Smooth muscle cell (in vitro differentiated cells): ENCODE data around the gene CLINT1. TPM values are rescaled to one million over a fixed set of nuclear protein-coding genes. Genes with fewer than 3 reads are reported as not detected.

ENCODE experiments used
- DNase-seq: peaks from one replicate; lab custom pipeline; 2025; ENCODE audit not compliant: unreplicated experiment; lab: John Stamatoyannopoulos, UW
- H2AFZ ChIP-seq: fragments of 200-600 bp; sonication (generic); 2 replicates; pipeline ENCODE4 v1.6.0; 2016; ENCODE audit warnings: antibody characterized with exemption, low read depth, mild to moderate bottlenecking
- H3F3A ChIP-seq: fragments of 200-600 bp; sonication (generic); 2 replicates; pipeline ENCODE4 v1.6.0; 2017; ENCODE audit warnings: antibody characterized with exemption, low read depth
- H3K27ac ChIP-seq: fragments of 200-600 bp; sonication (generic); 2 replicates; pipeline ENCODE4 v1.5.1; 2016; ENCODE audit warnings: low read depth, mild to moderate bottlenecking
- H3K27me3 ChIP-seq: fragments of 200-600 bp; sonication (generic); 2 replicates; pipeline ENCODE4 v1.6.1; 2016; ENCODE audit warnings: low read depth, mild to moderate bottlenecking
- H3K36me3 ChIP-seq: fragments of 200-600 bp; sonication (generic); 2 replicates; pipeline ENCODE4 v1.5.1; 2016; ENCODE audit warnings: low read depth
- H3K4me1 ChIP-seq: fragments of 200-600 bp; sonication (generic); 2 replicates; pipeline ENCODE4 v1.5.1; 2016; ENCODE audit warnings: low read depth
- H3K4me2 ChIP-seq: fragments of 200-600 bp; sonication (generic); 2 replicates; pipeline ENCODE4 v1.6.0; 2016; ENCODE audit warnings: mild to moderate bottlenecking
- H3K4me3 ChIP-seq: fragments of 200-600 bp; sonication (generic); 2 replicates; pipeline ENCODE4 v1.5.1; 2016; ENCODE audit warnings: mild to moderate bottlenecking
- H3K79me2 ChIP-seq: fragments of 200-600 bp; sonication (generic); 2 replicates; pipeline ENCODE4 v1.6.0; 2016; ENCODE audit warnings: low read depth, mild to moderate bottlenecking
- H3K9ac ChIP-seq: fragments of 200-600 bp; sonication (generic); 2 replicates; pipeline ENCODE4 v1.6.0; 2016; ENCODE audit warnings: low read depth
- H3K9me3 ChIP-seq: fragments of 200-600 bp; sonication (generic); replicated peaks from 2 replicates; pipeline ENCODE4 v1.5.1; 2016; ENCODE audit warnings: low read depth
- H4K20me1 ChIP-seq: fragments of 200-600 bp; sonication (generic); 2 replicates; pipeline ENCODE4 v1.6.0; 2016; ENCODE audit warnings: low read depth
- CTCF ChIP-seq: fragments of 200-600 bp; sonication (generic); IDR thresholded peaks from 2 replicates; pipeline ENCODE4 v1.5.1; 2017; ENCODE audit warnings: borderline replicate concordance, mild to moderate bottlenecking, antibody characterized with exemption; ENCODE audit not compliant: insufficient read depth, poor library complexity, severe bottlenecking
- WGBS: methylation state at CpG from one replicate; pipeline ENCODE4 v1.1.7; 2016; ENCODE audit warnings: low lambda C conversion rate; 5-methylcytosine and 5-hydroxymethylcytosine counted together
- polyA plus RNA-seq: library from polyadenylated mRNA; unstranded; fragments of >200 nt; fragmentation: Nextera tagmentation; extraction: Ambion mirVana; gene quantifications from 2 replicates; pipeline ENCODE4 v1.2.1, GENCODE V29; 2016
- total RNA-seq: library from RNA; depleted of rRNA; stranded (reverse); fragments of >200 nt; gene quantifications from 2 replicates; pipeline ENCODE4 v1.2.3, GENCODE V29; 2014

CLINT1 gene
- total and polyA plus RNA-seq, 2 experiments from 2014 or later = 63.5 to 83.9 TPM

- no peak overlapping the region for H3K4me2 ChIP-seq
- TF ChIP-seq CTCF = no peak
- WGBS = 96% methylated on average over 7 of the region's 7 CpGs
- no peak overlapping the region for H3K4me3 ChIP-seq
- no peak overlapping the region for H2AFZ ChIP-seq
- peaks cover 5% of the 10 kb centered on the region for H3K4me1 ChIP-seq
- H4K20me1 ChIP-seq = no peaks in the 10 kb centered on the region
- no peaks in the 10 kb centered on the region for H3K36me3 ChIP-seq
- H3K79me2 ChIP-seq = no peaks in the 10 kb centered on the region
- H3K27me3 ChIP-seq = no peaks in the 10 kb centered on the region
- H3K27ac ChIP-seq = no peak overlapping the region
- DNase-seq = no peak
- H3F3A ChIP-seq = no peaks in the 10 kb centered on the region
- H3K9ac ChIP-seq = no peak overlapping the region
- no peaks in the 10 kb centered on the region for H3K9me3 ChIP-seq
Measured at GRCh38 chr5:157766442-157766841, 92.5 kb downstream of the CLINT1 start.

GRCh38 chr5:157764531-157764930, 94.4 kb downstream of the CLINT1 start:
- Histone ChIP-seq H3K4me1 (peaks cover 5% of the 10 kb centered on the region), H3K36me3 (no peaks in the 10 kb centered on the region), H3K4me2 (no peak overlapping the region), H3K9ac (no peak overlapping the region), H3K9me3 (no peaks in the 10 kb centered on the region), H3K79me2 (no peaks in the 10 kb centered on the region), H3K27me3 (no peaks in the 10 kb centered on the region), H3K27ac (no peak overlapping the region), H4K20me1 (no peaks in the 10 kb centered on the region), H3K4me3 (no peak overlapping the region), H2AFZ (no peak overlapping the region), H3F3A (no peaks in the 10 kb centered on the region)
- no peak for TF ChIP-seq CTCF
- WGBS = 95% methylated on average over 6 of the region's 6 CpGs
- DNase-seq = no peak

- 47% methylated on average over 10 of the region's 10 CpGs for WGBS
- Histone ChIP-seq H4K20me1 (no peaks in the 10 kb centered on the region), H3K9ac (no peak overlapping the region), H3K27me3 (no peaks in the 10 kb centered on the region), H3K4me1 (peaks cover 5% of the 10 kb centered on the region), H2AFZ (no peak overlapping the region), H3K79me2 (no peaks in the 10 kb centered on the region), H3K9me3 (no peaks in the 10 kb centered on the region), H3K27ac (no peak overlapping the region), H3K4me3 (no peak overlapping the region), H3F3A (no peaks in the 10 kb centered on the region), H3K4me2 (no peak overlapping the region), H3K36me3 (no peaks in the 10 kb centered on the region)
- TF ChIP-seq CTCF = peak; percentile 72
- no peak for DNase-seq
Measured at GRCh38 chr5:157761690-157762621, 97.0 kb downstream of the CLINT1 start.
